ENCODE measurements around the gene POTEF. TPM values are rescaled to one million over a fixed set of nuclear protein-coding genes. Genes with fewer than 3 reads are reported as not detected.

Gene POTEF
- total RNA-seq, 1 donor from 2014 or later, result 2.0 TPM

Other genes with a start within 250 kb of the POTEF start
- gene RAB6C, start 149.6 kb downstream of the POTEF start, total RNA-seq, result 0.13 TPM
- 7.5 TPM for gene CCDC74B, start 15.9 kb upstream of the POTEF start, total RNA-seq
- 40.4 TPM for gene SMPD4, start 52.4 kb upstream of the POTEF start, total RNA-seq
- gene MZT2B, start 53.0 kb upstream of the POTEF start, total RNA-seq, result 168 TPM
- not detected for gene TUBA3E, start 69.2 kb upstream of the POTEF start, total RNA-seq
- gene IMP4, start 213.7 kb upstream of the POTEF start, total RNA-seq, result 43.0 TPM
- 44.7 TPM for gene PTPN18, start 226.8 kb upstream of the POTEF start, total RNA-seq